GM10266 (cell line): ENCODE measurements around the gene OXLD1.

ENCODE experiments used
- DNase-seq: peaks from one replicate; pipeline ENCODE4 v3.0.0; 2012; ENCODE audit errors: extremely low spot score
- TF ChIP-seq, protein P1 (sequence below): IDR thresholded peaks from 2 replicates; pipeline ENCODE4 v1.5.1; 2012; ENCODE audit warnings: mild to moderate bottlenecking, low read depth; ENCODE audit not compliant: control insufficient read depth, insufficient read depth; ENCODE audit errors: missing control alignments

The OXLD1 gene

DNA sequence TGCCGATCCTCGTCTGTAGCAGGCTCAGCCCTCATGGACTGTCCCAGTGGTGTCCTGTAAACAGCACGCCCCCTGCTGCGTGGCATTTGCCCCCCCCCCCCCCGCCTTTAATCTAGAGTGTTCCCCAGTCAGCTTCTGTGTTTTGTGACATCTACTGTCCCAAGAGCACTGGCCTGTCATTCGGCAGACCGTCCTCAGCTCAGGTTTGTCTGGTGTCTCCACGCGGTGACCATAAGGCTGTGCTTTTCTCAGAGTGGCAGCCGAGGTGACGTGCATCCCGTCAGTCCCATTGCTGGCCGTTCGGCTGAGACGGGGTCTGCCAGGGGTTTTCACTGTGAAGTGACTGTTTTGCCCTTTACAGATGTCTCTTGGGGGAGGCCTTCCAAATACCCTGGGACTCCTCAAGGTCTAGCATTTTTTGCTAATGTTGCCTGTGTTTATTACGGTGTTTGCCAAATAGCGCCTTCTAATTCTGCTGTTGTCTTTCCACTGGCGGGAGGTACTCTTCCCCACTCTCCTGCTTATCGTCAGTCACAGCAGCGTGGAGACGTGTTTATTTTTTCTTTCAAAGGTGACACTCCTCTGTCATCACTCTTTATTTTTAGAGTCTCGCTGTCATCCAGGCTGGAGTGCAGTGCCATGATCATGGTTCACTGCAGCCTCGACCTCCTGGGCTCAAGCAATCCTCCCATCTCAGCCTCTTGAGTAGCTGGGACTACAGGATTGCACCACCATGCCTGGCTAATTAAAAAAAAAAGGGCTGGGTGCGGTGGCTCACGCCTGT lies 31.0 kb upstream of the OXLD1 start:
- DNase-seq, result no peak
- TF ChIP-seq, protein P1, sequence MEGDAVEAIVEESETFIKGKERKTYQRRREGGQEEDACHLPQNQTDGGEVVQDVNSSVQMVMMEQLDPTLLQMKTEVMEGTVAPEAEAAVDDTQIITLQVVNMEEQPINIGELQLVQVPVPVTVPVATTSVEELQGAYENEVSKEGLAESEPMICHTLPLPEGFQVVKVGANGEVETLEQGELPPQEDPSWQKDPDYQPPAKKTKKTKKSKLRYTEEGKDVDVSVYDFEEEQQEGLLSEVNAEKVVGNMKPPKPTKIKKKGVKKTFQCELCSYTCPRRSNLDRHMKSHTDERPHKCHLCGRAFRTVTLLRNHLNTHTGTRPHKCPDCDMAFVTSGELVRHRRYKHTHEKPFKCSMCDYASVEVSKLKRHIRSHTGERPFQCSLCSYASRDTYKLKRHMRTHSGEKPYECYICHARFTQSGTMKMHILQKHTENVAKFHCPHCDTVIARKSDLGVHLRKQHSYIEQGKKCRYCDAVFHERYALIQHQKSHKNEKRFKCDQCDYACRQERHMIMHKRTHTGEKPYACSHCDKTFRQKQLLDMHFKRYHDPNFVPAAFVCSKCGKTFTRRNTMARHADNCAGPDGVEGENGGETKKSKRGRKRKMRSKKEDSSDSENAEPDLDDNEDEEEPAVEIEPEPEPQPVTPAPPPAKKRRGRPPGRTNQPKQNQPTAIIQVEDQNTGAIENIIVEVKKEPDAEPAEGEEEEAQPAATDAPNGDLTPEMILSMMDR, result no peak

DNA sequence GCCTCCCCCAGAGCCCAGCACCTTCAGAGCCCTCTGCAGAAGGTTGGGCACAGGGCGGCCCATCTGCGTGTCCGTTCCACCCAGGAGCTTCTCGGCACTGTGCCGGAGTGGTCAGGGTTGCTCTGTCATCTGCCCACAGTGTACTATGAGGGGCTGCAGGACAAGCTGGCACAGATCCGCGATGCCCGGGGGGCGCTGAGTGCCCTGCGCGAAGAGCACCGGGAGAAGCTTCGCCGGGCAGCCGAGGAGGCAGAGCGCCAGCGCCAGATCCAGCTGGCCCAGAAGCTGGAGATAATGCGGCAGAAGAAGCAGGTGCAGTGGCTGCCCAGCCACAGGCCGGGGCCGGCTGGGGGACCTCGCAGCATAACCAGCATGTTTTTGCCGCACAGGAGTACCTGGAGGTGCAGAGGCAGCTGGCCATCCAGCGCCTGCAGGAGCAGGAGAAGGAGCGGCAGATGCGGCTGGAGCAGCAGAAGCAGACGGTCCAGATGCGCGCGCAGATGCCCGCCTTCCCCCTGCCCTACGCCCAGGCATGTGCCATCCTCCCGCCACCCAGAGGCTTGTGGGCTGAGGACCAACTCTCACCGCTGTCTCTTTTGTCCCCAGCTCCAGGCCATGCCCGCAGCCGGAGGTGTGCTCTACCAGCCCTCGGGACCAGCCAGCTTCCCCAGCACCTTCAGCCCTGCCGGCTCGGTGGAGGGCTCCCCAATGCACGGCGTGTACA lies 30.0 kb upstream of the OXLD1 start:
- TF ChIP-seq, protein P1, result no peak
- no peak for DNase-seq

DNA sequence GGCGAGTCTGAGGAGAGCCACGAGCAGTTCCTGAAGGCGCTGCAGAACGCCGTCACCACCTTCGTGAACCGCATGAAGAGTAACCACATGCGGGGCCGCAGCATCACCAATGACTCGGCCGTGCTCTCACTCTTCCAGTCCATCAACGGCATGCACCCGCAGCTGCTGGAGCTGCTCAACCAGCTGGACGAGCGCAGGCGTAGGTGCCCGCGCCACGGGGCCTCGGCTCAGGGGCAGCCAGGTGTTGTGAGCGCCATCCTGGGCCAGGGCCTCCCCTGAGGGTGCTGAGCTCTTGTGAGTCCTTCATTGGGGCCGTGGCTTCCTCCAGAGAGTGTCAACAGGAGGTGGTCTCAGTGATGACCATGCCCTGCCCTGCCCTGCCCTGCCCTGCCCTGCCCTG lies 29.4 kb upstream of the OXLD1 start:
- TF ChIP-seq, protein P1, result no peak
- DNase-seq, result no peak

DNA sequence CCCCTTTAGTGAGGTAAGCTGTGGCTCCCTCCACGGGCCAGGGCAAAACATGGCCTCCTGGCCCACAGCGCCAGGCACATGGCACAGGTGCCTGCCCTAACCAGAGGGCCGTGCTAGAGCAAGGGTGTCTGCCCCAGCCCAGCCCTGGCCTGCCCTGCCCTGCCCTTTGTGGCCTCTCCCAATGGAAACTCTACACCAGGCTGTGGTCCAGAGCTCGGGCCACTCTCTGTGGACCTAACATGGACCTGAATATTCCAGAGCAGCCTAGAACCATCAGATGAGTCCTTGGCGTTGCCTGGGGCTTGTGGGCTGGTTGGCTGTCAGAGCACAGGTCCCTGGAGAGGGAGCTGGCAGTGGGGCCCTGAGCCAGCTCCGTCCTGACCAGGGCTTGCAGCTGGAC lies 28.8 kb upstream of the OXLD1 start:
- no peak for DNase-seq

DNA sequence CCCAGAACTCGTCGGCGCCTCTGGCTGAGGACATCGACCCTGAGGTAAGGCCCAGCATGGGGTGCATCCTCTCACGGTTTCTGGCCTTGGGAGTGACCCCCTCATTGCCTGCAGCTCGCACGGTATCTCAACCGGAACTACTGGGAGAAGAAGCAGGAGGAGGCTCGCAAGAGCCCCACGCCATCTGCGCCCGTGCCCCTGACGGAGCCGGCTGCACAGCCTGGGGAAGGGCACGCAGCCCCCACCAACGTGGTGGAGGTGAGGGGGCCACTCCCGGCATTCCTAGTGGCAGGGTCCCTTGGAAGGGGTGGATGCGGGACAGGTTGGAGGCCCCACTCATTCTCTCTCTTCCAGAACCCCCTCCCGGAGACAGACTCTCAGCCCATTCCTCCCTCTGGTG lies 28.4 kb upstream of the OXLD1 start:
- DNase-seq, result no peak
- TF ChIP-seq, protein P1, result no peak

More for the DNA sequence above, 28.8 kb upstream of the OXLD1 start:
- TF ChIP-seq, protein P1, result no peak

DNA sequence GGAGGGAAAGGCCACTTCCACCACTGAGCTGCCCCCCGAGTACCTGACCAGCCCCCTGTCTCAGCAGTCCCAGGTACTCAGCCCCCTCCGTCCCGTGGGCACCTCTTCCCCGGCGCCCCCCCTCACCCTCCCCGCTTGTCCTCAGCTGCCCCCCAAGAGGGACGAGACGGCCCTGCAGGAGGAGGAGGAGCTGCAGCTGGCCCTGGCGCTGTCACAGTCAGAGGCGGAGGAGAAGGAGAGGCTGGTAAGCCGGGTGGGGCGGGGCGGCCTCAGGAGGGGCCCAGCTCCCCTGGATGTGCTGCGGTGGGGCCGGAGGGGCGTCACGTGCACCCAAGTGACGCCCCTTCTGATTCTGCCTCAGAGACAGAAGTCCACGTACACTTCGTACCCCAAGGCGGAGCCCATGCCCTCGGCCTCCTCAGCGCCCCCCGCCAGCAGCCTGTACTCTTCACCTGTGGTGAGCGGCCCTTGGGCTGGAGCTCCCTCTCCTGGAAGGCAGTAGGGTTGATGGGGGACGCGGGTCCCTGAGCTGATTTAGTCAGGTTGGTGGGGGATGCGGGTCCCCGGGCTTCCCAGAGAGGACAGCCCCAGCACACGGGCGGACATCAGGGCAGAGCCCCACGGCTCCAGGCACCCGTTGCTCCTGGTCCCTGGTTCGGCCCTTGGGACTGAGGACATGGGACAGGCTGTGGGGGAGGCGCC lies 27.3 kb upstream of the OXLD1 start:
- TF ChIP-seq, protein P1, result no peak
- DNase-seq, result no peak

DNA sequence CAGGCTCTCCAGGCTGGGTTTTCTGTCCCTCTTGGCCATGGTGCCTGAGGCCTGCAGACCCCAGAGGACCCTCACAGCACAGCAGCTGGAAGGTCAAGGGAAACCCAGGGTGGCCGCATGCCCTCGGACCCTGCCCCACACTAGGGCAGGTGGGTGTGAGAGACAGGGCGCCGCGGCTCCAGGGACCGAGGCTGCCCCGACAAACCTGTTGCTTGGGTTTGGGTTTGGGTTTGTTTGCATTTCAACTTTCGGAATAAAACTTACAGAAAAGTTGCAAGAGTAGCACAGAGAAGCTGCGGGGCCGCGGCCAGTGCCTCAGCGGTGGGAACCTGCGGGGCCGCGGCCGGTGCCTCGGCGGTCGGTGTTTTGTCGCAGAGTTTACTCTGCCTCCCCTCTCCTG lies 25.2 kb upstream of the OXLD1 start:
- no peak for DNase-seq
- TF ChIP-seq, protein P1, result no peak
